Measurements from ENCODE around the gene IFITM10. TPM values are rescaled to one million over a fixed set of nuclear protein-coding genes. Genes with fewer than 3 reads are reported as not detected.

The IFITM10 gene
- 1 to 10 TPM in 3 of 4 donors, under 1 TPM in 1; 0.79 to 2.3 (median 1.6) TPM for total RNA-seq

GRCh38 chr11:1750481-1750839, at the start of gene IFITM10:
TSS of gene IFITM10 (minus strand) at chr11:1750595. CDS start at chr11:1750442, 153 bp downstream.
- no peak for ATAC-seq (ENCODE audit: low FRiP score)
- TF ChIP-seq CTCF (IDR thresholded peaks at IDR 0.05) = no peak
- DNase-seq (ENCODE audit: low spot score) = no peak

GRCh38 chr11:1797391-1798125, 47.2 kb upstream of the IFITM10 start:
- TF ChIP-seq CTCF (IDR thresholded peaks at IDR 0.05) = no peak
- ATAC-seq (ENCODE audit: low FRiP score) = no peak
- no peak for DNase-seq (ENCODE audit: low spot score)

- ATAC-seq (ENCODE audit: low FRiP score) (no peak), DNase-seq (ENCODE audit: low spot score) (no peak)
- TF ChIP-seq CTCF (IDR thresholded peaks at IDR 0.05) = no peak
Observed at GRCh38 chr11:1796413-1797011, 46.1 kb upstream of the IFITM10 start.

- DNase-seq (ENCODE audit: low spot score) (no peak), ATAC-seq (ENCODE audit: low FRiP score) (no peak)
- TF ChIP-seq CTCF (IDR thresholded peaks at IDR 0.05) = no peak
Observed at GRCh38 chr11:1793081-1793480, 42.7 kb upstream of the IFITM10 start.

GRCh38 chr11:1792461-1792860, 42.1 kb upstream of the IFITM10 start:
- ATAC-seq (ENCODE audit: low FRiP score) = no peak
- no peak for TF ChIP-seq CTCF (IDR thresholded peaks at IDR 0.05)
- no peak for DNase-seq (ENCODE audit: low spot score)

DNA sequence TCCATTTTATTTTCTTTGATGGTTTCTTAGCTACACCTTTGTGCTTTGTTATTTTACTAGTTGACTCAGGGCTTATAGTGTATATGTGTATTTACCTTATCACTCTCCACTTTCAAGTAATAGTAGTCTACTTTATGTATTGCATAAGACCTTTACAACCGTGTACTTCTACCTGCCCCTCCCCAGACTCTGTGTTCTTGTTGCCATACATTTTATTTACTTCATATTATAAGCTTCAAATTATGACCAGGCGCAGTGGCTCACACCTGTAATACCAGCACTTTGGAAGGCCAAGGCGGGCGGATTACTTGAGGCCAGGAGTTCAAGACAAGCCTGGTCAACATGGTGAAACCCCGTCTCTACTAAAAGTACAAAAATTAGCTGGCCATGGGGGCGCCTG, 41.5 kb upstream of the IFITM10 start:
- DNase-seq (ENCODE audit: low spot score) (no peak), ATAC-seq (ENCODE audit: low FRiP score) (no peak)
- no peak for TF ChIP-seq CTCF (IDR thresholded peaks at IDR 0.05)

GRCh38 chr11:1786466-1786865, 36.1 kb upstream of the IFITM10 start:
- no peak for DNase-seq (ENCODE audit: low spot score)
- TF ChIP-seq CTCF (IDR thresholded peaks at IDR 0.05) = no peak
- no peak for ATAC-seq (ENCODE audit: low FRiP score)
